Measurements from ENCODE around the gene STX11.

DNA sequence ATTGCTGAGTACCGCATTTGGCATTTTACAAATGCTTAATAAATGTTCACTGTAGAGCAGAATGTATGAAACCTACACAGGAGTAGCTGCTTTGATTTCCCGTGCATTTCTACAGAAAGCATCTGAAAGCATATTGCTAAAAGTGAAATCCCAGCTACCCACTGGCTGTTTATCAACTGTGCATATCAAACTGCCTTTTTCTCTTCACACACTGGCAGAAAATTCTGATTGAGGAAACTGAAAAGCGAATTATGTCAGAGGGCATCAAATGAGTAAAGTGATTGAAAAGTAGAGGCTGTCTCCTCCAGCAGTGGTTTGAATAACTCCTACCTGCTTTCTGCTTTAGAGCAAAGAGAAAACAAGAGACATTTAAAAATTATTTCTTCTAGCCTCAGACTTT lies 28.0 kb downstream of the STX11 start:
- TF ChIP-seq CTCF (IDR thresholded peaks at IDR 0.05 in 2 of 3, conservative IDR thresholded peaks at IDR 0.05 in 1 of 3; ENCODE audit: borderline replicate concordance in 1 of 3, insufficient read depth in 1 of 3, low read depth in 2 of 3, low read length in 2 of 3) (no peak), POLR2AphosphoS5 (IDR thresholded peaks at IDR 0.05; ENCODE audit: low read depth, low read length) (no peak), ZNF274 (IDR thresholded peaks at IDR 0.05; ENCODE audit: low read depth, low read length) (no peak), MAX (IDR thresholded peaks at IDR 0.05) (no peak), EGR1 (IDR thresholded peaks at IDR 0.05; ENCODE audit: low read depth) (no peak), SP1 (IDR thresholded peaks at IDR 0.05; ENCODE audit: low read depth) (no peak), ZBTB33 (IDR thresholded peaks at IDR 0.05; ENCODE audit: extremely low read depth, insufficient replicate concordance, low read length) (no peak), ELF1 (IDR thresholded peaks at IDR 0.05; ENCODE audit: borderline replicate concordance, low read depth) (no peak), CBX3 (IDR thresholded peaks at IDR 0.05; ENCODE audit: low read depth) (no peak), POLR2A (IDR thresholded peaks at IDR 0.05; ENCODE audit: borderline replicate concordance, extremely low read depth, insufficient read depth, insufficient read length) (no peak), EZH2 (IDR thresholded peaks at IDR 0.05) (no peak), JUND (IDR thresholded peaks at IDR 0.05) (no peak), SIN3A (IDR thresholded peaks at IDR 0.05; ENCODE audit: low read depth) (no peak)
- TF ChIP-seq, protein P1, sequence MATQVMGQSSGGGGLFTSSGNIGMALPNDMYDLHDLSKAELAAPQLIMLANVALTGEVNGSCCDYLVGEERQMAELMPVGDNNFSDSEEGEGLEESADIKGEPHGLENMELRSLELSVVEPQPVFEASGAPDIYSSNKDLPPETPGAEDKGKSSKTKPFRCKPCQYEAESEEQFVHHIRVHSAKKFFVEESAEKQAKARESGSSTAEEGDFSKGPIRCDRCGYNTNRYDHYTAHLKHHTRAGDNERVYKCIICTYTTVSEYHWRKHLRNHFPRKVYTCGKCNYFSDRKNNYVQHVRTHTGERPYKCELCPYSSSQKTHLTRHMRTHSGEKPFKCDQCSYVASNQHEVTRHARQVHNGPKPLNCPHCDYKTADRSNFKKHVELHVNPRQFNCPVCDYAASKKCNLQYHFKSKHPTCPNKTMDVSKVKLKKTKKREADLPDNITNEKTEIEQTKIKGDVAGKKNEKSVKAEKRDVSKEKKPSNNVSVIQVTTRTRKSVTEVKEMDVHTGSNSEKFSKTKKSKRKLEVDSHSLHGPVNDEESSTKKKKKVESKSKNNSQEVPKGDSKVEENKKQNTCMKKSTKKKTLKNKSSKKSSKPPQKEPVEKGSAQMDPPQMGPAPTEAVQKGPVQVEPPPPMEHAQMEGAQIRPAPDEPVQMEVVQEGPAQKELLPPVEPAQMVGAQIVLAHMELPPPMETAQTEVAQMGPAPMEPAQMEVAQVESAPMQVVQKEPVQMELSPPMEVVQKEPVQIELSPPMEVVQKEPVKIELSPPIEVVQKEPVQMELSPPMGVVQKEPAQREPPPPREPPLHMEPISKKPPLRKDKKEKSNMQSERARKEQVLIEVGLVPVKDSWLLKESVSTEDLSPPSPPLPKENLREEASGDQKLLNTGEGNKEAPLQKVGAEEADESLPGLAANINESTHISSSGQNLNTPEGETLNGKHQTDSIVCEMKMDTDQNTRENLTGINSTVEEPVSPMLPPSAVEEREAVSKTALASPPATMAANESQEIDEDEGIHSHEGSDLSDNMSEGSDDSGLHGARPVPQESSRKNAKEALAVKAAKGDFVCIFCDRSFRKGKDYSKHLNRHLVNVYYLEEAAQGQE (IDR thresholded peaks at IDR 0.05; ENCODE audit: low read depth) = no peak
